DOHH2 (cell line): ENCODE measurements around the gene SPOCK3.

Experiments used
- CTCF ChIP-seq: fragments of 200-600 bp; sonication (generic); IDR thresholded peaks from one replicate; pipeline ENCODE4 v1.5.1; 2014; ENCODE audit warnings: antibody characterized with exemption, mild to moderate bottlenecking, low read depth, low read length; ENCODE audit not compliant: poor library complexity, severe bottlenecking
- EZH2phosphoT487 ChIP-seq: fragments of 200-600 bp; sonication (generic); IDR thresholded peaks from 2 replicates; pipeline ENCODE4 v1.6.1; 2017; ENCODE audit warnings: borderline replicate concordance, mild to moderate bottlenecking, antibody characterized with exemption, low read length, moderate library complexity, mixed read lengths

GRCh38 chr4:166842795-166843261 is 391.5 kb downstream of the SPOCK3 start:
- TF ChIP-seq EZH2phosphoT487: no peak
- TF ChIP-seq CTCF: no peak
